AG04449 (cell line): Measurements from ENCODE around the gene AQP12A.

Experiments
- CTCF ChIA-PET: fragments of 350-600 bp; formaldehyde crosslinking; extraction: SDS; loops from one replicate; lab custom pipeline; 2021; ENCODE audit warnings: antibody characterized with exemption; lab: Yijun Ruan, JAX
- POLR2A ChIA-PET: fragments of 400-600, 350-600 bp; formaldehyde crosslinking; extraction: SDS; loops from one replicate; lab custom pipeline; 2020; ENCODE audit warnings: antibody characterized with exemption, inconsistent platforms; lab: Yijun Ruan, JAX
- DNase-seq: peaks from one replicate; pipeline ENCODE4 v3.0.0-alpha.2; 2010; ENCODE audit warnings: low read depth, low spot score
- H3K4me3 ChIP-seq: 2 replicates; pipeline ENCODE4 v1.5.1; 2011; ENCODE audit warnings: low read depth, mild to moderate bottlenecking, control low read depth, low read length
- TF ChIP-seq, protein P1 (sequence below): IDR thresholded peaks from one replicate; pipeline ENCODE4 v1.5.1; 2011; ENCODE audit warnings: mild to moderate bottlenecking, moderate library complexity, low read length, control low read depth, inconsistent platforms; ENCODE audit not compliant: insufficient read depth; ENCODE audit errors: missing control alignments

Gene AQP12A

DNA sequence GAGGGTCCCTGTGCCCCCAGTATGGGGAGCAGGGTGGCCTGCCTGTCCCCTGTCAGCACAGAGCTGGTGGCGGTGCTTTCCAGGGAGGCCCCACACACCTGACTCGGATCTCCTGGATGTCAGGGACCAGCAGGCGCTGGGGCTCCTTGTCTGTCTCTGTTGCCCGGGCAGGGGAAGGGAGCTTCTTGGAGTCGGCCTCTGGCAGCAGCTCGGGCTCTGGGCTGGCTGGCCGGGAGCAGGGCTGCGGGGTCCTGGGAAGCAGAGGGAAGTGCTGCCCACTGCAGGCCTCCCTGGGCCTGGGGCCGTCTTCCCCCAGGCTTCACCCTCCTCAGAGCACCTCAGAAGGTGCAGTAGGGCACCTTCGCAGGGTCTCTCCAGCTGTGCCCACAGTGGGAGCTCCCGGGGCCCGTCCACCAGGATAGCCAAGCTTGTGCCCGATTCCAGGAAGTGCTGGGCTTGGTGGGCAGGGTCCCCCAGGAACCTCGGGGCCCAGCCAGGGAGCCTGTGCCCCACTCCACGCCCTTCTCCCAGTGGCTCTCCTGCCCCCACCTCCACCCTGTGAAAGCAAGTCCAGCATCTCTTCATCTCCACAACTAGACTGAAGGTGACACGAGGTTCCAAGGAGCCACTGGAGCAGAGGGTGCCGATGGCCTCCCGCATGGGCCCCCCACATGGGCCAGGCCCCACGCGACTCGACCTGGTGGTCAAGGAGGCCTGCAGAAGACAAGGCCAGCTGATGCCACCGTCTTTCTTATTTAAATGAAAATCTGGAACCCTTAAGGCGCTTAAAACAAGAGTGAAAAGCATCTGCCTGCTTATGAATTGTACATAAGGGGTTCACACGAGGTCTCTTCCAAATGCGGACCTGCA, 28.2 kb downstream of the AQP12A start:
- DNase-seq, result no peak
- ChIA-PET CTCF (no interaction called here), POLR2A (no interaction called here)
- TF ChIP-seq, protein P1, sequence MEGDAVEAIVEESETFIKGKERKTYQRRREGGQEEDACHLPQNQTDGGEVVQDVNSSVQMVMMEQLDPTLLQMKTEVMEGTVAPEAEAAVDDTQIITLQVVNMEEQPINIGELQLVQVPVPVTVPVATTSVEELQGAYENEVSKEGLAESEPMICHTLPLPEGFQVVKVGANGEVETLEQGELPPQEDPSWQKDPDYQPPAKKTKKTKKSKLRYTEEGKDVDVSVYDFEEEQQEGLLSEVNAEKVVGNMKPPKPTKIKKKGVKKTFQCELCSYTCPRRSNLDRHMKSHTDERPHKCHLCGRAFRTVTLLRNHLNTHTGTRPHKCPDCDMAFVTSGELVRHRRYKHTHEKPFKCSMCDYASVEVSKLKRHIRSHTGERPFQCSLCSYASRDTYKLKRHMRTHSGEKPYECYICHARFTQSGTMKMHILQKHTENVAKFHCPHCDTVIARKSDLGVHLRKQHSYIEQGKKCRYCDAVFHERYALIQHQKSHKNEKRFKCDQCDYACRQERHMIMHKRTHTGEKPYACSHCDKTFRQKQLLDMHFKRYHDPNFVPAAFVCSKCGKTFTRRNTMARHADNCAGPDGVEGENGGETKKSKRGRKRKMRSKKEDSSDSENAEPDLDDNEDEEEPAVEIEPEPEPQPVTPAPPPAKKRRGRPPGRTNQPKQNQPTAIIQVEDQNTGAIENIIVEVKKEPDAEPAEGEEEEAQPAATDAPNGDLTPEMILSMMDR, result no peak
- H3K4me3 ChIP-seq, result no peak overlapping the region

- CTCF ChIA-PET, result no interaction called here
- TF ChIP-seq, protein P1, result no peak
- POLR2A ChIA-PET, result no interaction called here
- H3K4me3 ChIP-seq, result no peak overlapping the region
- DNase-seq, result no peak
Observed at GRCh38 chr2:240720686-240721595, 29.3 kb downstream of the AQP12A start.

DNA sequence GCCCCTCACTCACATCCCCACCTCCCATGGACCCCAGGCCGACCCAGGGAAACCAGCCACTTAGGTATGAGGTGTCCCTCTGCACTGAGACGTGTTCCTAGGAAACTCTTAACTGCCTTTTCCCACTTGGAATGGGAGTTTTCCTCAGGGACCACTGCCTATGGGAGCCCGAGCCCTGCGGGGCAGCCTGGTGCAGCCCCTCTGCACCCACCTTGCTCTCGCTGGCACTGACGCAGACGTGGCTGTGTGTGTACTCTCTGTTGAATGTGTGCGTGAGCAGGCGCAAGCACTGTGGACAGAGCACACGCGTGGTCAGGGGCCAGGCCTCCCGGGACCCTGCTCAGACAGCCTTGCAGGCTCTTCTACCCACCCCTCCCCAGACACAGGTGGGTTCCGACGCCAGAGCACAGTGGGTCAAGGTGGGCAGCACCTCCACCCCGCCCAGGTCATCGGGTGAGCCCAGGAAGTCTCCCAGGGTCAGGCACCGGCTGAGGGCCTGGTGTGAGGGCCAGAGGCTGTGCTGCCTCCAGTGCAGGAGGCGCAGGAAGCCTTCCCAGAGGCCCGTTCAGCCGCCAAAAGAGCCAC, 30.0 kb downstream of the AQP12A start:
- CTCF ChIA-PET, result no interaction called here
- no peak overlapping the region for H3K4me3 ChIP-seq
- DNase-seq, result no peak
- TF ChIP-seq, protein P1, result no peak
- POLR2A ChIA-PET, result no interaction called here

- CTCF ChIA-PET, result no interaction called here
- POLR2A ChIA-PET, result no interaction called here
- no peak overlapping the region for H3K4me3 ChIP-seq
- DNase-seq, result no peak
- TF ChIP-seq, protein P1, result no peak
Observed at GRCh38 chr2:240722376-240722775, 30.7 kb downstream of the AQP12A start.

- H3K4me3 ChIP-seq, result no peak overlapping the region
- no peak for DNase-seq
- TF ChIP-seq, protein P1, result no peak
- ChIA-PET POLR2A (no interaction called here), CTCF (no interaction called here)
Observed at GRCh38 chr2:240722796-240723735, 31.4 kb downstream of the AQP12A start.
